GM20000 (cell line): ENCODE results near the gene GIT2.
A peak's percentile ranks its signal among the peaks of the same experiment; 100 is the strongest.

Experiments used
- DNase-seq: peaks from one replicate; pipeline ENCODE4 v3.0.0; 2012; ENCODE audit warnings: low spot score
- CTCF ChIP-seq: IDR thresholded peaks from 2 replicates; pipeline ENCODE4 v1.5.1; 2012; ENCODE audit warnings: mild to moderate bottlenecking, control low read depth; ENCODE audit errors: extremely low read depth, missing control alignments

GIT2 gene

GRCh38 chr12:109961612-109962011 lies 34.6 kb downstream of the GIT2 start:
- DNase-seq: no peak
- no peak for TF ChIP-seq CTCF

- TF ChIP-seq CTCF: no peak
- no peak for DNase-seq
Measured at GRCh38 chr12:109961201-109961600, 35.0 kb downstream of the GIT2 start.

- no peak for TF ChIP-seq CTCF
- DNase-seq: no peak
Measured at GRCh38 chr12:109959411-109960093, 36.6 kb downstream of the GIT2 start.

- TF ChIP-seq CTCF: no peak
- DNase-seq: no peak
Measured at GRCh38 chr12:109958374-109958773, 37.8 kb downstream of the GIT2 start.

- TF ChIP-seq CTCF: no peak
- DNase-seq: no peak
Measured at GRCh38 chr12:109953656-109954055, 42.5 kb downstream of the GIT2 start.

GRCh38 chr12:109952873-109953272 lies 43.3 kb downstream of the GIT2 start:
- TF ChIP-seq CTCF: no peak
- DNase-seq: no peak

- DNase-seq: peak; percentile 24
- no peak for TF ChIP-seq CTCF
Measured at GRCh38 chr12:109952160-109952858, 43.9 kb downstream of the GIT2 start.
